Progenitor cell of endocrine pancreas (in vitro differentiated cells): Measurements from ENCODE around the gene THAP11. TPM values are rescaled to one million over a fixed set of nuclear protein-coding genes. Genes with fewer than 3 reads are reported as not detected.

ENCODE experiments used
- DNase-seq: peaks from one replicate; pipeline ENCODE4 v3.0.0; 2021; ENCODE audit warnings: low spot score; ENCODE audit not compliant: unreplicated experiment
- H3K27ac Mint-ChIP-seq: 2 replicates; pipeline ENCODE4 v1.8.0; 2021; ENCODE audit warnings: mild to moderate bottlenecking, moderate library complexity, mixed read lengths
- H3K27me3 Mint-ChIP-seq: 2 replicates; pipeline ENCODE4 v1.8.0; 2021; ENCODE audit warnings: mixed read lengths
- H3K36me3 Mint-ChIP-seq: 2 replicates; pipeline ENCODE4 v1.8.0; 2022; ENCODE audit warnings: mixed read lengths; ENCODE audit not compliant: insufficient read depth
- H3K4me1 Mint-ChIP-seq: 2 replicates; pipeline ENCODE4 v1.8.0; 2021; ENCODE audit warnings: low read depth, mixed read lengths
- H3K4me3 Mint-ChIP-seq: 2 replicates; pipeline ENCODE4 v1.8.0; 2021; ENCODE audit warnings: low read depth, mild to moderate bottlenecking, moderate library complexity, mixed read lengths
- H3K9me3 Mint-ChIP-seq: 2 replicates; pipeline ENCODE4 v1.8.0; 2021; ENCODE audit warnings: low read depth, mixed read lengths
- CTCF ChIP-seq: fragments of 200-600 bp; sonication (generic); IDR thresholded peaks from one replicate; pipeline ENCODE4 v1.5.0; 2021; ENCODE audit warnings: antibody characterized with exemption, mild to moderate bottlenecking; ENCODE audit not compliant: unreplicated experiment
- total RNA-seq: library from RNA; stranded (reverse); gene quantifications from 2 replicates; pipeline ENCODE4 v1.2.1, GENCODE V29; 2021

THAP11 gene
- total RNA-seq, 1 donor from 2014 or later: 32.0 TPM

- Mint-ChIP-seq H3K36me3 (peaks cover 17% of the 10 kb centered on the region), H3K27me3 (no peaks in the 10 kb centered on the region), H3K27ac (no peak overlapping the region)
These were observed 37.8 kb downstream of the THAP11 start for GRCh38 chr16:67879936-67880335.

GRCh38 chr16:67880584-67880983 is 38.5 kb downstream of the THAP11 start:
- DNase-seq: no peak
- H3K27ac Mint-ChIP-seq: no peak overlapping the region
- peaks cover 2% of the 10 kb centered on the region for H3K4me1 Mint-ChIP-seq
- peaks cover 17% of the 10 kb centered on the region for H3K36me3 Mint-ChIP-seq
- no peaks in the 10 kb centered on the region for H3K9me3 Mint-ChIP-seq
- TF ChIP-seq CTCF: no peak
- H3K27me3 Mint-ChIP-seq: no peaks in the 10 kb centered on the region
- no peak overlapping the region for H3K4me3 Mint-ChIP-seq

More at GRCh38 chr16:67879936-67880335, 37.8 kb downstream of the THAP11 start:
- H3K4me3 Mint-ChIP-seq: no peak overlapping the region
- no peak for TF ChIP-seq CTCF
- DNase-seq: no peak
- peaks cover 8% of the 10 kb centered on the region for H3K4me1 Mint-ChIP-seq
- H3K9me3 Mint-ChIP-seq: no peaks in the 10 kb centered on the region

GRCh38 chr16:67881621-67882161 is 39.6 kb downstream of the THAP11 start:
- DNase-seq: no peak
- no peak overlapping the region for H3K4me3 Mint-ChIP-seq

GRCh38 chr16:67882374-67883145 is 40.4 kb downstream of the THAP11 start:
- Mint-ChIP-seq H3K9me3 (no peaks in the 10 kb centered on the region), H3K36me3 (peaks cover 17% of the 10 kb centered on the region), H3K27ac (peak overlapping the region; percentile 67), H3K4me3 (no peak overlapping the region), H3K27me3 (no peaks in the 10 kb centered on the region), H3K4me1 (peaks cover 2% of the 10 kb centered on the region)
- TF ChIP-seq CTCF: no peak
- DNase-seq: no peak

More at GRCh38 chr16:67881621-67882161, 39.6 kb downstream of the THAP11 start:
- H3K4me1 Mint-ChIP-seq: peaks cover 2% of the 10 kb centered on the region
- no peaks in the 10 kb centered on the region for H3K9me3 Mint-ChIP-seq
- no peaks in the 10 kb centered on the region for H3K27me3 Mint-ChIP-seq
- no peak for TF ChIP-seq CTCF
- H3K27ac Mint-ChIP-seq: no peak overlapping the region
- H3K36me3 Mint-ChIP-seq: peaks cover 19% of the 10 kb centered on the region

- TF ChIP-seq CTCF: no peak
- Mint-ChIP-seq H3K36me3 (peaks cover 17% of the 10 kb centered on the region), H3K4me1 (peaks cover 2% of the 10 kb centered on the region), H3K9me3 (no peaks in the 10 kb centered on the region), H3K4me3 (no peak overlapping the region), H3K27me3 (no peaks in the 10 kb centered on the region), H3K27ac (peak overlapping the region; percentile 67)
- DNase-seq: no peak
These were observed 41.2 kb downstream of the THAP11 start for GRCh38 chr16:67883146-67883871.
